Calu3 (cell line): ENCODE measurements around the gene SURF4. TPM values are rescaled to one million over a fixed set of nuclear protein-coding genes. Genes with fewer than 3 reads are reported as not detected.

Experiments used
- BruUV-seq: library from RNA; stranded (reverse); fragments of 400-500 nt; replicated peaks from 2 replicates; lab custom pipeline; 2021; lab: Mats Ljungman, UMichigan
- CTCF ChIA-PET: fragments of 300-600 bp; sonication (Branson Sonifier 250); formaldehyde crosslinking; loops from one replicate; lab custom pipeline; 2022; ENCODE audit warnings: antibody characterized with exemption; lab: Charles Lee
- DNase-seq: peaks from one replicate; pipeline ENCODE4 v3.0.0; 2022
- H3K27ac Mint-ChIP-seq: one replicate; pipeline ENCODE4 v1.8.0; 2022; ENCODE audit warnings: mixed read lengths; ENCODE audit not compliant: unreplicated experiment
- H3K27me3 Mint-ChIP-seq: one replicate; pipeline ENCODE4 v1.8.0; 2022; ENCODE audit warnings: mixed read lengths; ENCODE audit not compliant: unreplicated experiment
- H3K36me3 Mint-ChIP-seq: one replicate; pipeline ENCODE4 v1.8.0; 2022; ENCODE audit warnings: mild to moderate bottlenecking, moderate library complexity, mixed read lengths; ENCODE audit not compliant: insufficient read depth, unreplicated experiment
- H3K4me1 Mint-ChIP-seq: one replicate; pipeline ENCODE4 v1.8.0; 2022; ENCODE audit warnings: mild to moderate bottlenecking, low read depth, mixed read lengths; ENCODE audit not compliant: unreplicated experiment
- H3K4me3 Mint-ChIP-seq: one replicate; pipeline ENCODE4 v1.8.0; 2022; ENCODE audit warnings: mild to moderate bottlenecking, low read depth, moderate library complexity, mixed read lengths; ENCODE audit not compliant: unreplicated experiment
- H3K9me3 Mint-ChIP-seq: one replicate; pipeline ENCODE4 v1.8.0; 2022; ENCODE audit warnings: low read depth, mixed read lengths; ENCODE audit not compliant: unreplicated experiment
- CTCF ChIP-seq: fragments of 200-600 bp; IDR thresholded peaks from one replicate; pipeline ENCODE4 v1.8.0; 2022; ENCODE audit warnings: antibody characterized with exemption; ENCODE audit not compliant: unreplicated experiment
- intact Hi-C: fragments of 100-400 bp; cut with micrococcal nuclease; formaldehyde crosslinking; loops from one replicate; pipeline ENCODE4 v1.10.0; 2022; ENCODE audit not compliant: unreplicated experiment
- total RNA-seq: library from RNA; stranded (reverse); gene quantifications from 2 replicates; pipeline ENCODE4 v1.2.3, GENCODE V29; 2022

SURF4 gene
- total RNA-seq, 1 experiment from 2014 or later: 129 TPM

- Mint-ChIP-seq H3K4me1 (no peaks in the 10 kb centered on the region), H3K27me3 (peaks cover 20% of the 10 kb centered on the region), H3K4me3 (no peak overlapping the region), H3K27ac (no peak overlapping the region), H3K36me3 (peaks cover 12% of the 10 kb centered on the region), H3K9me3 (no peaks in the 10 kb centered on the region)
- DNase-seq: no peak
- intact Hi-C loops: loop anchor here (5.0 to 10.0 kb wide), 2 partner anchors 55 to 213 kb away; partner anchors contain the start of genes MED22 and RPL7A
- no TSS peak for BruUV-seq
- no peak for TF ChIP-seq CTCF
- CTCF ChIA-PET: no interaction called here
Observed at GRCh38 chr9:133400292-133400691, 24.4 kb upstream of the SURF4 start.

- Mint-ChIP-seq H3K4me3 (no peak overlapping the region), H3K27ac (no peak overlapping the region), H3K27me3 (peaks cover 39% of the 10 kb centered on the region), H3K36me3 (peaks cover 5% of the 10 kb centered on the region), H3K9me3 (no peaks in the 10 kb centered on the region), H3K4me1 (no peaks in the 10 kb centered on the region)
- intact Hi-C loops: no loop called here
- TF ChIP-seq CTCF: no peak
- CTCF ChIA-PET: no interaction called here
- no TSS peak for BruUV-seq
- DNase-seq: no peak
Observed at GRCh38 chr9:133397895-133398294, 22.0 kb upstream of the SURF4 start.

- Mint-ChIP-seq H3K27me3 (peaks cover 39% of the 10 kb centered on the region), H3K36me3 (peaks cover 5% of the 10 kb centered on the region), H3K27ac (no peak overlapping the region), H3K9me3 (no peaks in the 10 kb centered on the region), H3K4me1 (no peaks in the 10 kb centered on the region), H3K4me3 (no peak overlapping the region)
- CTCF ChIA-PET: no interaction called here
- DNase-seq: no peak
- no peak for TF ChIP-seq CTCF
- intact Hi-C loops: no loop called here
- no TSS peak for BruUV-seq
Observed at GRCh38 chr9:133397370-133397769, 21.5 kb upstream of the SURF4 start.

GRCh38 chr9:133396952-133397351, 21.1 kb upstream of the SURF4 start:
- CTCF ChIA-PET: no interaction called here
- no peak overlapping the region for H3K27ac Mint-ChIP-seq

More at GRCh38 chr9:133396952-133397351, 21.1 kb upstream of the SURF4 start:
- H3K27me3 Mint-ChIP-seq: peaks cover 39% of the 10 kb centered on the region
- no peak overlapping the region for H3K4me3 Mint-ChIP-seq
- no TSS peak for BruUV-seq
- intact Hi-C loops: no loop called here
- TF ChIP-seq CTCF: no peak
- H3K36me3 Mint-ChIP-seq: peaks cover 5% of the 10 kb centered on the region
- H3K9me3 Mint-ChIP-seq: no peaks in the 10 kb centered on the region
- no peak for DNase-seq
- no peaks in the 10 kb centered on the region for H3K4me1 Mint-ChIP-seq
